K562 (cell line): ENCODE measurements around the gene RAB14. TPM values are rescaled to one million over a fixed set of nuclear protein-coding genes. Genes with fewer than 3 reads are reported as not detected.

Experiments used
- CCAR2 ChIP-seq: fragments of 200-400 bp; formaldehyde crosslinking; IDR thresholded peaks from 2 replicates; pipeline ENCODE4 v1.6.1; 2017; ENCODE audit warnings: mild to moderate bottlenecking, low read depth, low read length
- CREB1 ChIP-seq, 2 experiments: sonication (generic) in 1 of 2; formaldehyde crosslinking in 1 of 2; IDR thresholded peaks; 2 replicates each; pipeline versions ENCODE4 v1.6.1 to v1.8.0; 2012 to 2022; ENCODE audit warnings: inconsistent platforms in 1 of 2, mild to moderate bottlenecking in 1 of 2, missing genetic modification reagents in 1 of 2, moderate library complexity in 1 of 2
- ELK3 ChIP-seq: fragments of 450-650 bp; formaldehyde crosslinking; IDR thresholded peaks from 2 replicates; pipeline ENCODE4 v1.4.0; 2020; ENCODE audit warnings: mild to moderate bottlenecking
- HDGF ChIP-seq: fragments of 450-650 bp; IDR thresholded peaks from 2 replicates; pipeline ENCODE4 v1.6.1; 2016
- NCOA4 ChIP-seq: fragments of 450-650 bp; IDR thresholded peaks from 2 replicates; pipeline ENCODE4 v1.6.1; 2018; ENCODE audit warnings: mild to moderate bottlenecking; ENCODE audit not compliant: partially characterized antibody
- SAFB ChIP-seq: fragments of 200-400 bp; formaldehyde crosslinking; IDR thresholded peaks from 2 replicates; pipeline ENCODE4 v1.6.1; 2017; ENCODE audit warnings: low read depth, low read length, borderline replicate concordance
- SIN3A ChIP-seq, 2 experiments: fragments of 150-350 bp in 1 of 2; IDR thresholded peaks; 2 replicates each; pipeline ENCODE4 v1.6.1; 2011 to 2016; ENCODE audit warnings: borderline replicate concordance in 2 of 2, low read depth in 2 of 2, low read length in 2 of 2, mild to moderate bottlenecking in 2 of 2, moderate library complexity in 2 of 2; ENCODE audit not compliant: control insufficient read depth in 1 of 2
- TARDBP ChIP-seq: fragments of 450-650 bp; IDR thresholded peaks from 2 replicates; pipeline ENCODE4 v1.6.1; 2016
- ZBTB40 ChIP-seq, 2 experiments: fragments of 450-650 bp in 1 of 2; sonication (generic) in 1 of 2; formaldehyde crosslinking in 1 of 2; IDR thresholded peaks; 2 replicates each; pipeline versions ENCODE4 v1.7.1 to v1.9.0; 2016 to 2022; ENCODE audit warnings: inconsistent platforms in 1 of 2, mild to moderate bottlenecking in 1 of 2, missing genetic modification reagents in 1 of 2
- ZKSCAN1 ChIP-seq: fragments of 150-350 bp; IDR thresholded peaks from 2 replicates; pipeline ENCODE4 v1.6.1; 2016; ENCODE audit warnings: low read depth, low read length
- ZNF3 ChIP-seq: fragments of 250-450 bp; sonication (Bioruptor Pico); IDR thresholded peaks from 2 replicates; pipeline ENCODE4 v1.5.0; 2021; ENCODE audit warnings: mild to moderate bottlenecking, moderate library complexity
- polyA plus RNA-seq, 8 experiments: library from polyadenylated mRNA; depleted of rRNA in 4 of 8; stranded (reverse) in 5 of 8; unstranded in 3 of 8; fragments of >200 nt; fragmentation: Nextera tagmentation in 2 of 8; fragmentation: Illumina TruSeq in 1 of 8; extraction: Ambion mirVana in 2 of 8; extraction: Trizol in 1 of 8; gene quantifications; 2 replicates each; pipeline versions ENCODE4 v1.2.1 to v1.2.3, GENCODE V29; 2011 to 2014; ENCODE audit warnings: inconsistent platforms in 1 of 8, missing spikeins in 1 of 8
- total RNA-seq, 7 experiments: library from RNA; depleted of rRNA in 6 of 7; stranded (reverse); fragments of >200 nt in 6 of 7; fragmentation: Illumina TruSeq in 2 of 7; extraction: Trizol in 2 of 7; gene quantifications; 2 replicates each; pipeline versions ENCODE4 v1.2.1 to v1.2.3, GENCODE V29; 2011 to 2021; ENCODE audit warnings: low replicate concordance in 1 of 7
- TF ChIP-seq, protein P1 (sequence below), 2 experiments: IDR thresholded peaks in 1 of 2; conservative IDR thresholded peaks in 1 of 2; 2 replicates each; pipeline ENCODE4 v1.6.1; 2016; ENCODE audit warnings: low read depth in 2 of 2, mild to moderate bottlenecking in 1 of 2, missing compliant biosample characterization in 1 of 2, missing genetic modification characterization in 1 of 2, moderate library complexity in 1 of 2

RAB14 gene
- total and polyA plus RNA-seq, 9 of the 15 experiments (the other 6 are each of a cell fraction or from before 2014, with no cell fraction given): 10.3 to 41.8 (median 20.9) TPM

GRCh38 chr9:121201738-121202533 is at the start of gene RAB14 (continued):
- TF ChIP-seq ZBTB40 (IDR thresholded peaks at IDR 0.05): peak; percentile 83
- TF ChIP-seq ZBTB40 (CRISPR knock-in tag; IDR thresholded peaks at IDR 0.05): no peak
- peak; percentile 78; the same call in 1 of the 2 replicates for TF ChIP-seq HDGF
- 0 out of 2 replicates have a peak, but pooled peaks have one; percentile 16 for TF ChIP-seq ZKSCAN1
- peak; percentile 100 for TF ChIP-seq SAFB
- no peak for TF ChIP-seq NCOA4
- TF ChIP-seq CCAR2: no peak
- TF ChIP-seq ELK3 (CRISPR knock-in tag): peak; percentile 43; the same call in 1 of the 2 replicates
- TF ChIP-seq TARDBP: peak; percentile 100
- no peak for TF ChIP-seq ZNF3 (CRISPR knock-in tag)
- TF ChIP-seq, protein P1, sequence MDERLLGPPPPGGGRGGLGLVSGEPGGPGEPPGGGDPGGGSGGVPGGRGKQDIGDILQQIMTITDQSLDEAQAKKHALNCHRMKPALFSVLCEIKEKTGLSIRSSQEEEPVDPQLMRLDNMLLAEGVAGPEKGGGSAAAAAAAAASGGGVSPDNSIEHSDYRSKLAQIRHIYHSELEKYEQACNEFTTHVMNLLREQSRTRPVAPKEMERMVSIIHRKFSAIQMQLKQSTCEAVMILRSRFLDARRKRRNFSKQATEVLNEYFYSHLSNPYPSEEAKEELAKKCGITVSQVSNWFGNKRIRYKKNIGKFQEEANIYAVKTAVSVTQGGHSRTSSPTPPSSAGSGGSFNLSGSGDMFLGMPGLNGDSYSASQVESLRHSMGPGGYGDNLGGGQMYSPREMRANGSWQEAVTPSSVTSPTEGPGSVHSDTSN (CRISPR knock-in tag; IDR thresholded peaks at IDR 0.05; ENCODE audit: low read depth): no peak
- TF ChIP-seq, protein P1 (tag; conservative IDR thresholded peaks at IDR 0.05; ENCODE audit: low read depth): no peak
- TF ChIP-seq CREB1 (IDR thresholded peaks at IDR 0.05): peak; percentile 35; the same call in 1 of the 2 replicates
- peak; percentile 75 for TF ChIP-seq CREB1 (CRISPR knock-in tag; IDR thresholded peaks at IDR 0.05)
- peak in 1 of 2 experiments; percentile 84; a peak in 2 of 4 replicates for TF ChIP-seq SIN3A (IDR thresholded peaks at IDR 0.05; ENCODE audit: borderline replicate concordance in 2 of 2, control insufficient read depth in 1 of 2, low read depth in 2 of 2, low read length in 2 of 2)
